Upper lobe of left lung (tissue), 6 donors: ENCODE results near the gene GRXCR1. TPM values are rescaled to one million over a fixed set of nuclear protein-coding genes. Genes with fewer than 3 reads are reported as not detected.

ENCODE experiments used
- ATAC-seq, 2 donors: fragments of 200-7000 bp; cut with Tn5 transposase; one replicate each; pipeline ENCODE4 v1.9.1; 2022; ENCODE audit warnings: mild to moderate bottlenecking in 2 of 2, moderate library complexity in 2 of 2; ENCODE audit not compliant: low FRiP score in 2 of 2
- DNase-seq, 2 donors: peaks; one replicate each; pipeline ENCODE4 v3.0.0-alpha.2; 2019 to 2020
- H3K27ac ChIP-seq, 4 donors: fragments of 200-600 bp; sonication (generic); one replicate each; pipeline ENCODE4 v1.5.1; 2016 to 2019
- H3K27me3 ChIP-seq, 4 donors: fragments of 200-600 bp; sonication (generic); one replicate each; pipeline ENCODE4 v1.5.1; 2017 to 2019
- H3K36me3 ChIP-seq, 4 donors: fragments of 200-600 bp; sonication (generic); one replicate each; pipeline ENCODE4 v1.5.1; 2016 to 2019
- H3K4me1 ChIP-seq, 4 donors: fragments of 200-600 bp; sonication (generic); one replicate each; pipeline ENCODE4 v1.5.1; 2018 to 2019
- H3K4me3 ChIP-seq, 4 donors: fragments of 200-600 bp; sonication (generic); one replicate each; pipeline ENCODE4 v1.5.1; 2017 to 2019; ENCODE audit warnings: mild to moderate bottlenecking in 2 of 4, moderate library complexity in 1 of 4
- H3K9me3 ChIP-seq, 4 donors: fragments of 200-600 bp; sonication (generic); one replicate each; pipeline ENCODE4 v1.5.1; 2018 to 2019
- CTCF ChIP-seq, 6 experiments: fragments of 450-650 bp in 4 of 6; fragments of 200-600 bp in 2 of 6; sonication (generic) in 2 of 6; IDR thresholded peaks; one replicate each; pipeline ENCODE4 v1.5.1; 2016 to 2019; ENCODE audit warnings: antibody characterized with exemption in 6 of 6
- EP300 ChIP-seq, 4 donors: sonication (generic); formaldehyde crosslinking; IDR thresholded peaks; one replicate each; pipeline ENCODE4 v1.5.1; 2017; ENCODE audit warnings: antibody characterized with exemption in 4 of 4, control low read depth in 2 of 4
- POLR2A ChIP-seq, 4 donors: fragments of 450-650 bp; IDR thresholded peaks; one replicate each; pipeline ENCODE4 v1.5.1; 2016 to 2017; ENCODE audit warnings: antibody characterized with exemption in 4 of 4, mild to moderate bottlenecking in 2 of 4
- POLR2AphosphoS5 ChIP-seq, 2 donors: sonication (generic); formaldehyde crosslinking; IDR thresholded peaks; one replicate each; pipeline ENCODE4 v1.5.1; 2017; ENCODE audit warnings: antibody characterized with exemption in 2 of 2
- WGBS, 2 donors: methylation state at CpG; one replicate each; pipeline ENCODE4 v1.1.5; 2017 to 2018; 5-methylcytosine and 5-hydroxymethylcytosine counted together
- total RNA-seq, 6 donors: library from RNA; depleted of rRNA in 4 of 6; stranded (reverse); fragments of >200 nt in 4 of 6; gene quantifications; one replicate each; pipeline versions ENCODE4 v1.1.0 to v1.2.1, GENCODE V29; 2016 to 2021
- donor health status: DM: no; HTN: no; CAD: no; lungs with moderate emphysema.
- donor health status: DM: no; HTN: yes; CAD: no; lungs with severe emphysema.

Gene GRXCR1
- total RNA-seq, 6 donors from 2014 or later = not detected

GRCh38 chr4:42923431-42923830 lies 30.9 kb downstream of the GRXCR1 start:
- no peaks in the 10 kb centered on the region for H3K4me1 ChIP-seq
- H3K27ac ChIP-seq = no peak overlapping the region
- no peak overlapping the region for H3K4me3 ChIP-seq
- ATAC-seq = no peak
- H3K36me3 ChIP-seq = no peaks in the 10 kb centered on the region
- DNase-seq = no peak
- H3K9me3 ChIP-seq = no peaks in the 10 kb centered on the region
- no peak for TF ChIP-seq POLR2AphosphoS5 (IDR thresholded peaks at IDR 0.05)
- TF ChIP-seq POLR2A (IDR thresholded peaks at IDR 0.05) = no peak
- TF ChIP-seq CTCF (IDR thresholded peaks at IDR 0.05) = no peak
- TF ChIP-seq EP300 (IDR thresholded peaks at IDR 0.05) = no peak
- H3K27me3 ChIP-seq = no peaks in the 10 kb centered on the region

- H3K4me3 ChIP-seq = no peak overlapping the region
- no peak overlapping the region for H3K27ac ChIP-seq
- H3K36me3 ChIP-seq = no peaks in the 10 kb centered on the region
- H3K9me3 ChIP-seq = no peaks in the 10 kb centered on the region
- no peaks in the 10 kb centered on the region for H3K27me3 ChIP-seq
- WGBS, 2 donors = 28 to 43% methylated on average over 3 of the region's 3 CpGs
- TF ChIP-seq POLR2AphosphoS5 (IDR thresholded peaks at IDR 0.05) (no peak), POLR2A (IDR thresholded peaks at IDR 0.05) (no peak), EP300 (IDR thresholded peaks at IDR 0.05) (no peak), CTCF (IDR thresholded peaks at IDR 0.05) (no peak)
- ATAC-seq (no peak), DNase-seq (no peak)
- no peaks in the 10 kb centered on the region for H3K4me1 ChIP-seq
Observed at GRCh38 chr4:42925921-42926320, 33.4 kb downstream of the GRXCR1 start.

GRCh38 chr4:42927946-42928345 lies 35.4 kb downstream of the GRXCR1 start:
- no peak overlapping the region for H3K4me3 ChIP-seq
- WGBS, 2 donors = 71 to 75% methylated on average over 3 of the region's 3 CpGs
- no peak for DNase-seq
- no peaks in the 10 kb centered on the region for H3K36me3 ChIP-seq
- ATAC-seq = no peak
- no peak overlapping the region for H3K27ac ChIP-seq
- no peaks in the 10 kb centered on the region for H3K4me1 ChIP-seq
- TF ChIP-seq CTCF (IDR thresholded peaks at IDR 0.05) = no peak
- TF ChIP-seq POLR2AphosphoS5 (IDR thresholded peaks at IDR 0.05) = no peak
- TF ChIP-seq EP300 (IDR thresholded peaks at IDR 0.05) = no peak
- no peaks in the 10 kb centered on the region for H3K27me3 ChIP-seq
- no peaks in the 10 kb centered on the region for H3K9me3 ChIP-seq

- no peaks in the 10 kb centered on the region for H3K4me1 ChIP-seq
- no peak for TF ChIP-seq CTCF (IDR thresholded peaks at IDR 0.05)
- no peak for TF ChIP-seq EP300 (IDR thresholded peaks at IDR 0.05)
- TF ChIP-seq POLR2AphosphoS5 (IDR thresholded peaks at IDR 0.05) = no peak
- no peak for TF ChIP-seq POLR2A (IDR thresholded peaks at IDR 0.05)
- H3K27me3 ChIP-seq = no peaks in the 10 kb centered on the region
- no peak overlapping the region for H3K4me3 ChIP-seq
- H3K36me3 ChIP-seq = no peaks in the 10 kb centered on the region
- DNase-seq = no peak
- no peaks in the 10 kb centered on the region for H3K9me3 ChIP-seq
- ATAC-seq = no peak
- no peak overlapping the region for H3K27ac ChIP-seq
Observed at GRCh38 chr4:42928582-42928981, 36.1 kb downstream of the GRXCR1 start.

GRCh38 chr4:42942216-42942615 lies 49.7 kb downstream of the GRXCR1 start:
- TF ChIP-seq CTCF (IDR thresholded peaks at IDR 0.05) = no peak
- no peak for TF ChIP-seq POLR2AphosphoS5 (IDR thresholded peaks at IDR 0.05)
- Histone ChIP-seq H3K4me1 (no peaks in the 10 kb centered on the region), H3K36me3 (no peaks in the 10 kb centered on the region), H3K27me3 (no peaks in the 10 kb centered on the region), H3K27ac (no peak overlapping the region), H3K9me3 (no peaks in the 10 kb centered on the region), H3K4me3 (no peak overlapping the region)
- WGBS, 2 donors = 63 to 80% methylated on average over 1 of the region's 1 CpG
- ATAC-seq = no peak
- no peak for DNase-seq
